ENCODE results near the gene PALMD.

PALMD gene

GRCh38 chr1:99645699-99646531 is at the start of gene PALMD:
Gene PALMD, plus strand, starts transcription at chr1:99646113. Its CDS starts 205 bp downstream, at chr1:99646318.
- no peak for DNase-seq (ENCODE audit: low read depth, low spot score)

GRCh38 chr1:99598738-99599411 is 47.0 kb upstream of the PALMD start:
- no peak for DNase-seq (ENCODE audit: low read depth, low spot score)

- DNase-seq (ENCODE audit: low read depth, low spot score) = no peak
Measured at GRCh38 chr1:99599678-99600175, 46.2 kb upstream of the PALMD start.

GRCh38 chr1:99600782-99601181 is 45.1 kb upstream of the PALMD start:
- no peak for DNase-seq (ENCODE audit: low read depth, low spot score)

GRCh38 chr1:99601208-99601607 is 44.7 kb upstream of the PALMD start:
- DNase-seq (ENCODE audit: low read depth, low spot score) = no peak

- DNase-seq (ENCODE audit: low read depth, low spot score) = no peak
Measured at GRCh38 chr1:99601709-99602403, 44.1 kb upstream of the PALMD start.

- DNase-seq (ENCODE audit: low read depth, low spot score) = no peak
Measured at GRCh38 chr1:99602404-99602969, 43.4 kb upstream of the PALMD start.

GRCh38 chr1:99603699-99604560 is 42.0 kb upstream of the PALMD start:
- DNase-seq (ENCODE audit: low read depth, low spot score) = no peak

GRCh38 chr1:99606306-99606705 is 39.6 kb upstream of the PALMD start:
- no peak for DNase-seq (ENCODE audit: low read depth, low spot score)

GRCh38 chr1:99607590-99607989 is 38.3 kb upstream of the PALMD start:
- DNase-seq (ENCODE audit: low read depth, low spot score) = no peak

GRCh38 chr1:99608058-99608457 is 37.9 kb upstream of the PALMD start:
- no peak for DNase-seq (ENCODE audit: low read depth, low spot score)

- DNase-seq (ENCODE audit: low read depth, low spot score) = no peak
Measured at GRCh38 chr1:99613716-99614115, 32.2 kb upstream of the PALMD start.

- DNase-seq (ENCODE audit: low read depth, low spot score) = no peak
Measured at GRCh38 chr1:99614728-99615127, 31.2 kb upstream of the PALMD start.

- DNase-seq (ENCODE audit: low read depth, low spot score) = no peak
Measured at GRCh38 chr1:99619583-99619982, 26.3 kb upstream of the PALMD start.

- DNase-seq (ENCODE audit: low read depth, low spot score) = no peak
Measured at GRCh38 chr1:99621340-99621901, 24.5 kb upstream of the PALMD start.

- no peak for DNase-seq (ENCODE audit: low read depth, low spot score)
Measured at GRCh38 chr1:99622702-99623347, 23.1 kb upstream of the PALMD start.

GRCh38 chr1:99623554-99623953 is 22.4 kb upstream of the PALMD start:
- DNase-seq (ENCODE audit: low read depth, low spot score) = no peak

GRCh38 chr1:99627615-99628014 is 18.3 kb upstream of the PALMD start:
- DNase-seq (ENCODE audit: low read depth, low spot score) = no peak

GRCh38 chr1:99629164-99629563 is 16.7 kb upstream of the PALMD start:
- DNase-seq (ENCODE audit: low read depth, low spot score) = no peak

- no peak for DNase-seq (ENCODE audit: low read depth, low spot score)
Measured at GRCh38 chr1:99634971-99635624, 10.8 kb upstream of the PALMD start.
